ENCODE data around the gene KDR. TPM values are rescaled to one million over a fixed set of nuclear protein-coding genes. Genes with fewer than 3 reads are reported as not detected.

Gene KDR
- total and polyA plus RNA-seq, 10 of the 15 experiments (the other 5 are each of a cell fraction or from before 2014, with no cell fraction given) = 0.04 to 0.13 TPM; not detected in 8

GRCh38 chr4:55096045-55096444 is 29.4 kb downstream of the KDR start:
- TF ChIP-seq BACH1 (IDR thresholded peaks at IDR 0.05; ENCODE audit: borderline replicate concordance) (no peak), NFYA (IDR thresholded peaks at IDR 0.05; ENCODE audit: borderline replicate concordance, low read depth, low read length) (no peak), CREB1 (IDR thresholded peaks at IDR 0.05; ENCODE audit: low read depth) (no peak), MEF2A (IDR thresholded peaks at IDR 0.05; ENCODE audit: insufficient read depth, low read depth, low read length) (no peak), CREM (IDR thresholded peaks at IDR 0.05; ENCODE audit: low read depth) (no peak), FOS (IDR thresholded peaks at IDR 0.05; ENCODE audit: borderline replicate concordance, extremely low read depth, insufficient read length) (no peak)
- ATAC-seq = no peak
- no peaks in the 10 kb centered on the region for H3K4me1 ChIP-seq (ENCODE audit: control insufficient read depth, insufficient read depth, low read length)
- no peaks in the 10 kb centered on the region for H3K9me3 ChIP-seq (replicated peaks; ENCODE audit: control insufficient read depth, insufficient read depth, low read length)
- ChIA-PET CTCF (no interaction called here), RAD21 (ENCODE audit: unreplicated experiment) (no interaction called here), SMC1A (ENCODE audit: uncharacterized antibody, unreplicated experiment) (no interaction called here), POLR2A (no interaction called here)
- no peak overlapping the region for H3K4me3 ChIP-seq
- no peak for DNase-seq (ENCODE audit: low read depth, low spot score)
- intact Hi-C loops (cut with micrococcal nuclease; ENCODE audit: unreplicated experiment) (no loop called here), in situ Hi-C loops (cut with MboI) (no loop called here)
- no peak overlapping the region for H2AFZ ChIP-seq (ENCODE audit: control insufficient read depth, low read depth, low read length)
- no peak overlapping the region for H3K4me2 ChIP-seq (ENCODE audit: control insufficient read depth, insufficient read depth)
- H3K27ac ChIP-seq (ENCODE audit: control insufficient read depth, insufficient read depth) = no peak overlapping the region
- WGBS (ENCODE audit: insufficient coverage, insufficient replicate concordance, low lambda C conversion rate, missing lambda C conversion rate) = 33% methylated on average over 3 of the region's 3 CpGs
- FAIRE-seq = no peak
- no peaks in the 10 kb centered on the region for H3K79me2 ChIP-seq (ENCODE audit: control insufficient read depth, insufficient read depth, low read length)
- BruUV-seq (replicated peaks) = no TSS peak
- H3K36me3 ChIP-seq (ENCODE audit: control insufficient read depth in 2 of 2, insufficient read depth in 2 of 2, low read length in 1 of 2) = no peaks in the 10 kb centered on the region
- no peaks in the 10 kb centered on the region for H4K20me1 ChIP-seq (ENCODE audit: control insufficient read depth, insufficient read depth)
- H3K9ac ChIP-seq (ENCODE audit: control insufficient read depth, insufficient read depth, low read length) = no peak overlapping the region
- H3K27me3 ChIP-seq (replicated peaks in 1 of 2; ENCODE audit: control insufficient read depth in 2 of 2, insufficient read depth in 2 of 2, low read length in 1 of 2) = no peaks in the 10 kb centered on the region; a peak in 1 of 4 replicates

GRCh38 chr4:55092504-55092903 is 32.9 kb downstream of the KDR start:
- Histone ChIP-seq H2AFZ (ENCODE audit: control insufficient read depth, low read depth, low read length) (no peak overlapping the region), H3K4me1 (ENCODE audit: control insufficient read depth, insufficient read depth, low read length) (no peaks in the 10 kb centered on the region), H4K20me1 (ENCODE audit: control insufficient read depth, insufficient read depth) (no peaks in the 10 kb centered on the region), H3K4me2 (ENCODE audit: control insufficient read depth, insufficient read depth) (no peak overlapping the region), H3K79me2 (ENCODE audit: control insufficient read depth, insufficient read depth, low read length) (no peaks in the 10 kb centered on the region), H3K27me3 (replicated peaks in 1 of 2; ENCODE audit: control insufficient read depth in 2 of 2, insufficient read depth in 2 of 2, low read length in 1 of 2) (no peaks in the 10 kb centered on the region; a peak in 1 of 4 replicates), H3K4me3 (no peak overlapping the region), H3K27ac (ENCODE audit: control insufficient read depth, insufficient read depth) (no peak overlapping the region), H3K9ac (ENCODE audit: control insufficient read depth, insufficient read depth, low read length) (no peak overlapping the region), H3K36me3 (ENCODE audit: control insufficient read depth in 2 of 2, insufficient read depth in 2 of 2, low read length in 1 of 2) (no peaks in the 10 kb centered on the region), H3K9me3 (replicated peaks; ENCODE audit: control insufficient read depth, insufficient read depth, low read length) (no peaks in the 10 kb centered on the region)
- WGBS (ENCODE audit: insufficient coverage, insufficient replicate concordance, low lambda C conversion rate, missing lambda C conversion rate) = 82% methylated on average over 2 of the region's 2 CpGs
- FAIRE-seq = no peak
- ChIA-PET SMC1A (ENCODE audit: uncharacterized antibody, unreplicated experiment) (no interaction called here), POLR2A (no interaction called here), CTCF (interaction anchor here (1.4 kb wide), 1 partner anchor 23 kb away, joined by 3 read pairs; no protein-coding TSS in a partner anchor), RAD21 (ENCODE audit: unreplicated experiment) (no interaction called here)
- DNase-seq (ENCODE audit: low read depth, low spot score) = no peak
- BruUV-seq (replicated peaks) = no TSS peak
- intact Hi-C loops (cut with micrococcal nuclease; ENCODE audit: unreplicated experiment) (no loop called here), in situ Hi-C loops (cut with MboI) (no loop called here)
- ATAC-seq = no peak
- no peak for TF ChIP-seq ZNF384 (IDR thresholded peaks at IDR 0.05; ENCODE audit: borderline replicate concordance, low read depth, low read length)
- no peak for TF ChIP-seq TCF7 (IDR thresholded peaks at IDR 0.05; ENCODE audit: borderline replicate concordance)
- no peak for TF ChIP-seq SMAD1 (IDR thresholded peaks at IDR 0.05; ENCODE audit: low read depth, partially characterized antibody)
- TF ChIP-seq SKIL (IDR thresholded peaks at IDR 0.05; ENCODE audit: low read depth, poor library complexity, severe bottlenecking) = no peak
- no peak for TF ChIP-seq BCL3 (IDR thresholded peaks at IDR 0.05; ENCODE audit: borderline replicate concordance, insufficient read depth, low read depth, low read length, poor library complexity, severe bottlenecking)
- TF ChIP-seq POLR2AphosphoS2 (IDR thresholded peaks at IDR 0.05; ENCODE audit: low read depth, low read length) = no peak
- TF ChIP-seq MEF2A (IDR thresholded peaks at IDR 0.05; ENCODE audit: insufficient read depth, low read depth, low read length) = no peak
- TF ChIP-seq POLR2A (IDR thresholded peaks at IDR 0.05; ENCODE audit: low read depth, low read length) = no peak
- no peak for TF ChIP-seq SUPT20H (IDR thresholded peaks at IDR 0.05; ENCODE audit: borderline replicate concordance, control insufficient read depth, low read depth, low read length)
- TF ChIP-seq EED (IDR thresholded peaks at IDR 0.05; ENCODE audit: low read depth) = no peak
- TF ChIP-seq GABPA (IDR thresholded peaks at IDR 0.05; ENCODE audit: low read depth) = no peak
- no peak for TF ChIP-seq RBBP5 (conservative IDR thresholded peaks at IDR 0.05)
